Ishikawa (cell line): ENCODE results near the gene DCUN1D2.

Experiments used
- CEBPB ChIP-seq: IDR thresholded peaks from 2 replicates; pipeline ENCODE4 v1.6.1; 2012
- EP300 ChIP-seq: IDR thresholded peaks from 2 replicates; pipeline ENCODE4 v1.6.1; 2012; ENCODE audit warnings: borderline replicate concordance
- FOXM1 ChIP-seq: IDR thresholded peaks from 2 replicates; pipeline ENCODE4 v1.6.1; 2012; ENCODE audit warnings: low read depth, borderline replicate concordance
- MAX ChIP-seq: IDR thresholded peaks from 2 replicates; pipeline ENCODE4 v1.6.1; 2012
- RAD21 ChIP-seq: IDR thresholded peaks from 2 replicates; pipeline ENCODE4 v1.6.1; 2012; ENCODE audit warnings: low read depth
- REST ChIP-seq: IDR thresholded peaks from 2 replicates; pipeline ENCODE4 v1.6.1; 2012; ENCODE audit warnings: low read depth, mild to moderate bottlenecking
- TAF1 ChIP-seq: IDR thresholded peaks from 2 replicates; pipeline ENCODE4 v1.6.1; 2012; ENCODE audit warnings: low read depth, mild to moderate bottlenecking
- TF ChIP-seq, protein P1 (sequence below): IDR thresholded peaks from 2 replicates; pipeline ENCODE4 v1.6.1; 2012

DNA sequence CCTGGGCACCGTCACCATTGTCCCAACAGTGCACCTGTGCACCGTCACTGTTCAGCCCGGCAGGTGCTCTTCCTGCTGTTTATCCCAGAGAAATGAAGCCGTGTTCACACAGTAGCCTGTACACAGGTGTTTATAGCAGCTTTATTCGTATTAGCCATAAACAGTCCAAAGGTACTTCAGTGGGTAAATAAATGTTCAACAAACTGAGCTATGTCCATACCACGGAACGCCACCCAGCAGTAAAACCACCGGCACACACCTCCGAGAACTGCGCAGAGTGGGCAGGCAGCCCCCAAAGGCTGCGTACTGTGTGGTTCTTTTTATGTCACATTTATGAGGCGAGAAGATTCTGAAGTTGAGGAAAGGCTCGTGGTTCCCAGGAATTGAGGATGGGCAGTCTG is 44.9 kb upstream of the DCUN1D2 start:
- TF ChIP-seq FOXM1 (no peak), RAD21 (no peak), TAF1 (no peak), MAX (no peak), REST (no peak), EP300 (no peak), CEBPB (no peak)
- TF ChIP-seq, protein P1, sequence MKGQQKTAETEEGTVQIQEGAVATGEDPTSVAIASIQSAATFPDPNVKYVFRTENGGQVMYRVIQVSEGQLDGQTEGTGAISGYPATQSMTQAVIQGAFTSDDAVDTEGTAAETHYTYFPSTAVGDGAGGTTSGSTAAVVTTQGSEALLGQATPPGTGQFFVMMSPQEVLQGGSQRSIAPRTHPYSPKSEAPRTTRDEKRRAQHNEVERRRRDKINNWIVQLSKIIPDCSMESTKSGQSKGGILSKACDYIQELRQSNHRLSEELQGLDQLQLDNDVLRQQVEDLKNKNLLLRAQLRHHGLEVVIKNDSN: no peak
